HG03139 (cell line): ENCODE measurements around the gene TOR1AIP2.
A peak's percentile ranks its signal among the peaks of the same experiment; 100 is the strongest.

Experiments
- ATAC-seq: cut with Tn5 transposase; IDR thresholded peaks from one replicate; pipeline ENCODE4 v1.9.1; 2021; ENCODE audit not compliant: unreplicated experiment

The TOR1AIP2 gene

DNA sequence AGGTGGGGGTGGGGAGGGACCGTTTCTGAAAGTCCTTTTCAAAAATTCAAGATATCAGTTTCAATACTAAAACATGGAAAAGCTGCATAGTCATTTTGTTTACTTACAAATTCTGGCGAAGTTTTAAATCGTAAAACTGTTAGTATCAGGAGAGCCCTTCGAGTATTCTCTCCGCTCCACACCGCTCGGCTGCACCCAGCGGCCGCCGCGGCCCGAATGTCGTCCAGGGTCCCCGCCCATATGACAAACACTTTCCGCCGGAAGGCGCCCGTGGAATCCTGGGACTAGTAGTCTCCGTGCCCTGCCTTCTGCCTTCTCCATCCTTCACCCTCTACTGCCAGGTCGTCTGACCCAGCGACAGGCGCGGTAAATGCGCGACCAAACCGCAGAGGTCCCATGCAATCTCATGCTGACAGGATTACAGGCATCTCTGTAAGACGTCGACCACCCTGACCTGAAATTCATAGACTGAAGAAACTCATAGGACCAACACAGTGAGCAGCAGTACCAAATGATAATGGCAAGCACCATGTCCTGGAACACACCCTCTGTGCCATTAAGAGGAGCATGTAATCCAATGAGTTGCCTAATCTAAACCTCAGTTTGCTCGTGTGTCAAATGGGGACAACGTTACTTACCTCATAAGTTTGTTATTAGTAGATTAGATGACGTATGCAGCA is at the start of gene TOR1AIP2:
TOR1AIP2 (minus strand) TSS at position 218 of the 680 bp plus-strand sequence. CDS start 25,138 bp downstream, outside the sequence.
- ATAC-seq: peak; percentile 54

DNA sequence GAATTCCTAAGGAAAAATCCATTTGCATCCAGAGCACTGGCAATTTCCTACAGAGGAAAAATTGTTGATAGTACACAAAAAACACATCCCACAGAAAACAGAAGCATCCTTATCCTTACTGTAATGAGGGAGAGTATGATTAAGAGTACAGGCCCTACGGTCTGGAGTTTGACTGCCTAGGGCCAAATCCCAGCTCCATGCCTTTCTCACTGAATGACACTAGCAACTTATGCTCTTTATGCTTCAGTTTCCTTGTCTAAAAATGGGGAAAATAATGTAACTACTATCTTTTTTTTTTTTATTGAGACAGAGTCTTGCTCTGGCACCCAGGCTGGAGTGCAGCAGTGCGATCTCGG is 49.2 kb upstream of the TOR1AIP2 start:
- ATAC-seq: no peak

DNA sequence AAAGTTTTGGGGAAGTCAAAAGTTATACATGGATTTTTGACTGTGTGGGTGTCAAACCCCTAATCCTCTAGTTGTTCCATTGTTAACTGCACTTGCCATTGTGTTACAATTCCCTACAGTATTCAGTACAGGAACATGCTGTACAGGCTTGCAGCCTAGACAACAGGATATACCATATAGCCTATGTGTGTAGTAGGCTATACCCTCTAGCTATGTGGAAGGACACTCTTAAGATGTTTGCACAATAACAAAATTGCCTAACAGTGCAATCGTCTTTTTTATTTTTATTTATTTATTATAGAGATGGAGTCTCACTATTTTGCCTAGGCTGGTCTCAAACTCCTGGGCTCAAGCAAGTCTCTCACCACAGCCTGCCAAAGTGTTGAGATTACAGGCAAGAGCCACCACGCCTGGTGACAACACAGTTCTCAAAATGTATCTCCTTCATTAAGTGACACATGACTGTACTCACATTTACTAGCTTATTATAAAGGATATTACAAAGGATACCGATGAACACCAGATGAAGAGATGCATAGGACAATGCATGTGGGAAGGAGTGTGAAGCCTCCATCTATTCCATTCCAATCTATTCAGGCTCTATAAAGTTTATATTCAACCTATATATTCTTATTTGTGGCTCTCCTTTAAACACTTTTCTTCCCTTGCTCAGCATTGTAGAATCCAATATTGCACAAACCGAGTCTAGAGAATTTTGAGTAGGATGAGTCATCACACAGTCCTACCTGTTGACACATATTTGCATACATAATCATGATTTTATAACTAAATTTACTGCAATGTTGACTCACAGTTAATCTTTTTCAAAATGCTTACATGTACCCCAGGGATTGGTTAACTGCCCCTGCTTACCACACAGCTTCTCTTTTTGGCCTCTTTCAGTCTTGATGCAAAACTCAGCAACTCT is 48.6 kb upstream of the TOR1AIP2 start:
- no peak for ATAC-seq

DNA sequence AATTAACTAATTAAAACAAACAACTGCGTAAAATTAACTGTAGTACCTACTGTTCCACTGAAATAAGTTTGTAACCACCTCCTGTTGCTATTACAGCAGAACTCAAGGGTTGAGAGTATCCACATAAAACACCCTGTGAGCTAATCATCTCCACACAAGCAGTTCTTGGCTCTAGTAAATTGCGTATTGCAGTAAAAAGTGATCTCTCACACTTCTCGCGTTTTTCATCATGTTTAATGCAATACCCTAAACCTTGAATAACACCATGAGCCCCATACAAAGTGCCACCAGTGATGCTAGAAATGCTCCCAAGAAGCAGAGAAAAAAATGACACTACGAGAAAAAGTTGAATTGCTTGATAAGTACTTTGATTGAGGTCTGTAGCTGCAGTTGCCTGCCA is 47.7 kb upstream of the TOR1AIP2 start:
- no peak for ATAC-seq

DNA sequence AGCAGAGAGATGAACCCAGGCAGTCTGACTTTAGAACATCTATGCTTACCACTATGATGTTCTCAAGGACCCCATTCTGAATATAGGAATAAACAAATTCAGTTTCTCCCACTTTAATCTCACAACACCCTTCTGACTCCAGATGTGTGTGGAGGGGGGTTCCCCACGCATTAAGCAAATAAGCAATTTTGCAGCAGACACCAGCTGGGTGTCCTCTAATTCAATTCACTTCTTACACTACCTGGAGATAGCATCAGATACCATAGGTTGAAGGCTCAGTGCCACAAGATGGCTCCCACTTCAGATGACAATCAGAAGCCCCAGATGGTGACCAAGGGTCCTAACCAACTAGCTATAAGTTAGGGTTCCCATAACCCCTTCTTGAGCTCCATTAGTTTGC is 46.7 kb upstream of the TOR1AIP2 start:
- no peak for ATAC-seq

DNA sequence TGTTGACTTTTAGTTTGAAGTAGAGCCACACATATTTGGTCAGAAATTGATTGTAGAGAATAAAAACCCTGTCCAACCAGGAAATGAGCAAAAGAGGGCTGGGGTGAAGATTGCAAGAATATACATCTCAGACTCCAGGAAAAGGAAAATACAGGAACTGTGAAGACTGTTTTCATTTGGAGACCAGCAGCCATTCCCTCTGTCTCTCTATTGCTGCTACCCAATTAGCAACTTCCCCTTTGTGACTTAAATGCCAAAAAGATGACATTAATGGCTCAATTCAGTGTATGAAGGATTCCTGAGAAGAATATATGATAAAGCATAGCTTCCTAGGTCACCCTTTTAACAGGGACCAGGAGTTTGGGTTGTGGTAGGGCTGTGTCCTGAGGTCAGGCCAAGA is 45.4 kb upstream of the TOR1AIP2 start:
- ATAC-seq: no peak

DNA sequence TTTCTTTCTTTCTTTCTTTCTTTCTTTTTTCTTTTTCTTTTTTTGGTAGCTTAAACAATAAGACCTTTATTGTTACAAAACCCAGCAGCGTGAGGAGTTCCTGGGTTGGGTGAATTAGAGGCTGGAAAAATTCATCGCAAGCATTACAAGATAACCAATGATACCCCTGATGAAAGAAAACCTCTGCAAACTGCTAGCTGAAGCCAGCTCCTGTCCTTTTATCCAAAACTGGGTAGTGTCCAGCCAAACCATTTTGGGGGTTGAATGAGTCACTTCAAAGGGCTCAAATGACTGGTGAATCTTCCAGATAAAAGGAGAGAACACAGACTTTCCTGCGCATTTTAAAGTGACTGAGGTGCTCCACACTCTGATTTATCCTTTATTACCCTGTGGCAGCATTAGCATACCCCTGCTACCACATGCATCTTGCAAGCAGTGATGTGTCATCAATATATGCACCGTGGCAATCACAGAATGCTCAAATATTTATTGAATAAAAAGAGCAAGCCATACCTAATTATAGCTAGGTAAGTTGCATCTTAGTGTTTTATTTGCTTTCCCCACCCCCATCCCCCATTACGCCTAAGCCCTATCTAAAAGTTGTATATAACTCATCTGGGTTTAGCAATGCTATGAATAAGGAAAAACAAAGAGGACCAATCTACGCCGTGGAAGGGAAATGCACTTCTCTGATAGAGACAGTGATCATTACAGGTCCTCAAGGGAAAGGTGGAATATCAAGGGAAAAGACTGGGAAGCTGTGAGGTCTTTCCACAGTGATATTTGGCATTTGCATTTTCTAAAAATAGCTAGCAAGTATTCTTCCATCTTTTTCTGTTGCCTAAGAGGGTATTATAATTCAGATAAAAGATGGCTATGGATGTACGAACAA is 44.6 kb upstream of the TOR1AIP2 start:
- no peak for ATAC-seq

DNA sequence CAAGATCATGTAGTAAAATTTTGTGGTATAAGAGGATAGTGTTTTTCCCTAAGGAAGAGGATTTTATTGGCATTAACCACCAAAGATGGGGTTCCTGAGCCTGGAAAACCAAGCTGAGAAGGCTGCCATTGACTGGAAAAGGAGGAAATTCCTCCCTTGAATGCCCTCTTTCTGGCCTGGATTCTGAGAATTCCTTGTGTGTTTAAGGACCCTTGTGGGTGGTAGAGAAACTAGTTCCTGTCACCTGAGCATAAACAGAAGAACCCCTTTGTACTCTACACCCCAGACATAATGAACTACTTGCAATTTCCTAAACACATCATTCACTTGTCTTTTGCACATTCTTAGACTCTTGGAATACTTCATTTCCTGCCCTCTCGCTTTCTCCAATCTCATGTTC is 43.9 kb upstream of the TOR1AIP2 start:
- no peak for ATAC-seq

DNA sequence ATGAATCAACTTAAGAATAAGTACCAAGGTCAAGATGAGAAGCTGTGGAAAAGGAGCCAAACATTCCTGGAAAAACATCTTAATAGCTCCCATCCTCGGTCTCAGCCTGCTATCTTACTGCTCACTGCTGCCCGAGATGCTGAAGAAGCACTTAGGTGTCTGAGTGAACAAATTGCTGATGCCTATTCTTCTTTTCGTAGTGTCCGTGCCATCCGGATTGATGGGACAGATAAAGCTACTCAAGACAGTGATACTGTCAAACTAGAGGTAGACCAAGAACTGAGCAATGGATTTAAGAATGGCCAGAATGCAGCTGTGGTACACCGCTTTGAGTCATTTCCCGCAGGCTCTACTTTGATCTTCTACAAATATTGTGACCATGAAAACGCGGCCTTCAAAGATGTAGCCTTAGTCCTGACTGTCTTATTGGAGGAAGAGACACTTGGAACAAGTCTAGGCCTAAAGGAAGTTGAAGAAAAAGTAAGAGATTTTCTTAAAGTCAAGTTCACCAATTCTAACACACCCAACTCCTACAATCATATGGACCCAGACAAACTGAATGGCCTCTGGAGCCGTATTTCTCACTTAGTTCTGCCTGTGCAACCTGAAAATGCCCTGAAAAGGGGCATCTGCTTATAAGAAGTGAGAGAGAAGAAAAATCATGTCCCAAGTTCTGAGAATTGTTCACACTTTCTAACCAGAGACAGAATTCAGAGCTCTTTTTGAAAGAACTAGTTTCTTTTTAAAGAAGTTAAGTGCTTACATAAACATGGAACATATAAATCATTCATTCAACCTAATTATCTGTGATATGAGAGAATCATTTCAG is 40.2 kb upstream of the TOR1AIP2 start:
- ATAC-seq: no peak

DNA sequence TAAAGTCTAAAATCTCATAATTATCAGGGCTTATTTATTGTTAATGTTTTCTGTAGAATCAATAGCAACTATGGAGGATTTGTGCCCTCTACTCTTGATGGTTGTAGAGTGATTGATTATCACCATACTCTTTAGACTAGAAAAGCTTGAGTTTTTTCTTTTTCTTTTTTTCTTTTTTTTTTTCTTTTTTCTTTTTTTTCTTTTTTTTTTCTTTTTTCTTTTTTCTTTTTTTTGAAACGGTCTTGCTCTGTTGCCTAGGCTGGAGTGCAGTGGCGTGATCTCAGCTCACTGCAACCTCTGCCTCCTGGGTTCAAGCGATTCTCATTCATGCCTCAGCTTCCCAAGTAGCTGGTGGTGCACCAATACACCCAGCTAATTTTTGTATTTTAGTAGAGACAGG is 34.2 kb upstream of the TOR1AIP2 start:
- no peak for ATAC-seq

DNA sequence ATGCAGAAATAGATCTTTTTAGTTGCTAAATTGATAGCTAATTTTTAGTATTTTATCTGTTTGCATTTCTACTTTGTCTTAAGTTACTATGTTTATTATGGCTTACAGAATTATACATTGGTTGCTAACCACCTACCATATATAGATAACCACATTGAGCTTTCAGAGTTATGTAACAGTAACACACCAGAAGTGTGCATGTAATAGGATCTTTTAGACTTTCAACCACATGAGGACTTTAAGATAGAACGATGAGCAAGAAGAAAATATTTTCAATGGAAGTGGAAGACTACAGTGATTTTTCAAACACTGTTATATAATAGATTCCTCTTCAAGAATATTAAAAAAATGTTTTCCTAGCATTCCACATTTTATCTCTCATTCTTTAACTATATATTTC is 33.3 kb upstream of the TOR1AIP2 start:
- no peak for ATAC-seq

DNA sequence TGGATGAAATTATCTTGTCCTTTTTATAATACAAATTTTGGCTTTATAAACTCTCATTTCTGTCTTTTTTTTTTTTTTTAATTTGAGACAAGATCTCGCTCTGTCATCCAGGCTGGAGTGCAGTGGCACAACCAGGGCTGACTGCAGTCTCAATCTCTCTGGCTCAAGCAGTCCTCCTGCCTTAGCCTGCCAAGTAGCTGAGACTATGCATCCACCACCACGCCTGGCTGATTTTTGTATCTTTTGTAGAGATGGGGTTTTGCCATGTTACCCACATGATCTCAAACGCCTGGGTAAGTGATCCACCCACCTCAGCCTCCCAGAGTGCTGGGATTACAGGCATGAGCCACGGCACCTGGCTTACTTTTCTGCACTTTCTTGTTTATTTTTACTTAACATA is 12.0 kb upstream of the TOR1AIP2 start:
- ATAC-seq: no peak

DNA sequence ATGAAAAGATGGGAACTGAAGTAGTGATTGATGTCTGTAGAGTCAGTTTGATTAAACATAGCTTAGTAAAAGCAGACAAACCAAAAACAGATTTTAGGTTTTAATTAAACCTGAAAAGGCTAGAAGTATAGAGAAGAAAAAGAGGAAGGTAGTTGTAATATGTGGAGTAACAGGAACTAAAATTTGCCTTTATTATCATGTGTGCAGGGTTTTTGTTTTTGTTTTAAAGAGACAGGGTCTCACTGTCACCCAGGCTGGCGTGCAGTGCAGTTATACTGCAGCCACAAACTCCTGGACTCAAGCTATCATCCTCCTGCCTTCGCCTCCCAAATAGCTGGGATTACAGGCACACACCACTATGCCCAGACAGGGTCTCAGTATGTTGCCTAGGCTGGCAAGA is 10.5 kb upstream of the TOR1AIP2 start:
- no peak for ATAC-seq

DNA sequence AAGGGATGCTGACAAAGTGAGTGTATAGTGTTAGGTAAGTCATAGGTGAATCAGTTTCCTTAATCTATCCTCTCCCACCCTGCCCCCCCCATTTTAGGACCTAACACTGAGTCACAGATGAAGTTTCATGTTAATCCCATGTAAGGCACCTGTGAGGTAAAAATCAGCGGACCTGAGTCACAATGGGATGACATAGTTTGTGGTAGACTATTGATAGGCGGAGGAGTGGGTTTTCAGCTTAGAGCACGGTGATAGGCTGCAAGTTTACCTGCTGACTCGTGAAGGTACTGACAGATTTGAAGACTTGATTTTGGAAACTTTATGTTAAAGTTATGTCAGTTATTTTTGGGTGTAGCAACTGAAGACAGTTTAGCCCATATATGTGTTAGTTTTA is 6.1 kb upstream of the TOR1AIP2 start:
- ATAC-seq: peak; percentile 28

DNA sequence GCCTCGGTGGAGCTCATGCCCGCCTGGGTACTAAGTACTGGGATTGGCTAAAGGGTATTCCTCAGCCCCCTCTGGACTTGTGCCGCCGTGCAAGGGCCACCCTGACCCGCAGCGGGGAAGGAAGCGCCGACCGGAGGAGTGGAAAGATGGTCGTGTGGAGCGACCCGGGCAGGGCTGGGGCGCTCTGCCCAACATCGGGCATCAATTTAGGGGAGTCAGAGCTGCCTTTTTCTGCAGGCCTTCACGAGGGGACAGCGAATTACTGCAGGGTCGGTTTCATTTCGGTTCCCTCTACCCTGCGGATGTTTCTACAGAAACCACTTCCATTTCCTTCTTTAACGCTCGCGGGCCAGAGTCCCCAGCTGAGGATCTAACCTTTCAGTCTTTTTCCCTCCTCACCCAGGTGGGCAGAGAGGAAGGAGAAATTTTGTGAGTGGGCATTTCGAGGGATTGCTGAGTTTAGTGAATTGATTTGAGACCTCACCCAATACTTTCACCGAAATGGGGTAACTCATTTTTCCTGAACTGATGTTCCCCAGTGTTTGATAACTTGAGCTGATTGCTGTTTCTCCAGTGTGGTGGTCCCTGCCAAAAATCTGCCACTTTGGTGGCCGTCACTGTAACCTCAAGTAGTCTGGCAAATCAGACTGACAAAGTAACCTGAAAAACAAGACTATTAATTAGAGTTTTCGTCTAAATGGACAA is 5.6 kb upstream of the TOR1AIP2 start:
- ATAC-seq: peak; percentile 16

DNA sequence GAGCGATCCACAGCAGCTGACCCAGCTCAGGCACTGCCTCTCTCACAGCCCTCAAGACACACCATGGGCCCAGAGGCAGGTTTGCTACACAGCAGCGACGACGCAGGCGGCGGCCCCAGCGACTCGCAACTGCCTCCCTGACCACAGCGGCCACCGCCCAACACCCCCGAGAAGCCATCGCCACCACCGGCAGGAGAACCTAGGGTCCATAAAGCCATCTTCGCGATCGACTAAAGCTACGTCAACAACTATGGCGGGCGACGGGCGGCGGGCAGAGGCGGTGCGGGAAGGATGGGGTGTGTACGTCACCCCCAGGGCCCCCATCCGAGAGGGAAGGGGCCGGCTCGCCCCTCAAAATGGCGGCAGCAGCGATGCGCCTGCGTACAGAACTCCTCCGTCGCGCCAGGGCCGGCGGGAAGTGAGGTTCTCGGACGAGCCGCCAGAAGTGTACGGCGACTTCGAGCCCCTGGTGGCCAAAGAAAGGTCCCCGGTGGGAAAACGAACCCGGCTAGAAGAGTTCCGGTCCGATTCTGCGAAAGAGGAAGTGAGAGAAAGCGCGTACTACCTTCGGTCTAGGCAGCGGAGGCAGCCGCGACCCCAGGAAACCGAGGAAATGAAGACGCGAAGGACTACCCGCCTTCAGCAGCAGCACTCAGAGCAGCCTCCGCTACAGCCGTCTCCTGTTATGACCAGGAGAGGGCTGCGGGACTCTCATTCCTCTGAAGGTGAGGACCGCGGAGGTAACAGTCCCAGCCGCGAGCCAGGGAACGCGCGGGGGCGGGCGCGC is 4.8 kb upstream of the TOR1AIP2 start, which contains the start of gene TOR1AIP1:
TOR1AIP1 (plus strand) TSS at position 33 of the 787 bp plus-strand sequence; CDS start at position 251, 218 bp downstream.
- peak; percentile 68 for ATAC-seq

DNA sequence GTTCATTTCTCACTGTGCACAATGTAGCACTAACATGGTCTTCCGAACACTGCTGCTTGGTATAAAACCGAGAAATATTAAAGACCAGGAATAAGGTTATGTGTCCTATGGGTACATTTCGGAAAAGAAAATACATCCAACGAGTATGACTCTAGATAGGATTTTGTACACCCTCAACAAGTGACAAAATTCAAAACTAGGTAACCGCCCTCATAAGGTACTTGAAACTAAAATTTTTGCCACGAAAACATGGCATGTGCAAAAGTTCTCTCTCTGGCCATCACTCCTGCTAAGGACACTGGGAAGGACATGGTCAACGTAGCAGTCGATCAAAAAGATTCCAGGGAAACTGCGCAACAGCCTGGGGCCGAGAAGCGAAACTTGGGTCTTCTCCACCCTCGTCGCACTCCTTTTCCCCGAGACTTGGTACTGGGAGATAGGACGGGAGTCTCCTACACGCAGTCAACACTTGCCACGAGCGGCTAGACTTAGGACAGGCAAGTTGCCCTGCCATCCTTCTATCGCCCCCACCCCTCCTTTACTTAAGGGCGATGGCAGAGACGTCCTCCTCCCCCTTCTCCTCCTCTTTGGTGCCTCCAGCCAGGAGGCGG is 4.1 kb upstream of the TOR1AIP2 start:
- peak; percentile 0 for ATAC-seq

DNA sequence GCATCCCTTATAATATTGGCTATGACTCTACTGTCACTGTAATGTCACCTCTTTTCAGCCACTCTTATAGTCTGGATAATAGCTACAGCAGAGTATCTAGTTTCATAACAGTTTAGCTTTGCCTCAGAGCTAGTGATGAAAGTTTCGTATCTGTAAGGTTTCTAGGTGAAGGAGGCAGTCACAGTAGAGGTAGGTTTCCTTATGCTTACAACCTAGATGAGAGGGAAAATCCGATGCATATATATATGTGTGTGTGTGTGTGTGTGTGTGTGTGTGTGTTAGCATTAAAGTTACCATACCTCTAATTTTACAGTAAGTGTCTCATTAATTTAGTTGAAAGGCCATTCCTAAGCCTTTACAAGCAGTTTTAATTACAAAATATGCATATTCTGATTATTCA is 2.2 kb upstream of the TOR1AIP2 start:
- no peak for ATAC-seq
